Measurements from ENCODE around the gene PRPF6. TPM values are rescaled to one million over a fixed set of nuclear protein-coding genes. Genes with fewer than 3 reads are reported as not detected.

The PRPF6 gene
- total and polyA plus RNA-seq, 8 donors, result 49.8 to 85.4 (median 80.3) TPM

DNA sequence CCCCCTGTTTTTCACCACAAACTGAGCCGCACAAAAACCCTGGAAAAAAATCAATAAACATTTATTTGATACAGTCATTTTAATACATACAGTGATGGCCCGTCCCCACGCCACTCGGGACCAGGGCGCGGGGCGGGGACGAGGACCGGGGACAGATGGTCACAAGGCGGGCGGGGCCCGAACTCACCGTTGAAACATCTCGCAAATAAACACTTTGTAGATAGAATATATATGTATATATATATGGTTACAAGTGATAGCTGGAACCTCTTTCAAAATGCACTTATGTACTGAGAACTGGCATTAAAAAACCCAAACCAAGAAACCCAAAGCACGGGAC is 24.3 kb upstream of the PRPF6 start:
- TF ChIP-seq, protein P1, sequence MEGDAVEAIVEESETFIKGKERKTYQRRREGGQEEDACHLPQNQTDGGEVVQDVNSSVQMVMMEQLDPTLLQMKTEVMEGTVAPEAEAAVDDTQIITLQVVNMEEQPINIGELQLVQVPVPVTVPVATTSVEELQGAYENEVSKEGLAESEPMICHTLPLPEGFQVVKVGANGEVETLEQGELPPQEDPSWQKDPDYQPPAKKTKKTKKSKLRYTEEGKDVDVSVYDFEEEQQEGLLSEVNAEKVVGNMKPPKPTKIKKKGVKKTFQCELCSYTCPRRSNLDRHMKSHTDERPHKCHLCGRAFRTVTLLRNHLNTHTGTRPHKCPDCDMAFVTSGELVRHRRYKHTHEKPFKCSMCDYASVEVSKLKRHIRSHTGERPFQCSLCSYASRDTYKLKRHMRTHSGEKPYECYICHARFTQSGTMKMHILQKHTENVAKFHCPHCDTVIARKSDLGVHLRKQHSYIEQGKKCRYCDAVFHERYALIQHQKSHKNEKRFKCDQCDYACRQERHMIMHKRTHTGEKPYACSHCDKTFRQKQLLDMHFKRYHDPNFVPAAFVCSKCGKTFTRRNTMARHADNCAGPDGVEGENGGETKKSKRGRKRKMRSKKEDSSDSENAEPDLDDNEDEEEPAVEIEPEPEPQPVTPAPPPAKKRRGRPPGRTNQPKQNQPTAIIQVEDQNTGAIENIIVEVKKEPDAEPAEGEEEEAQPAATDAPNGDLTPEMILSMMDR (IDR thresholded peaks at IDR 0.05), result no peak
- H3K36me3 ChIP-seq, result peaks cover 0 to 33% of the 10 kb centered on the region in 2 donors
- H3K4me3 ChIP-seq, result peak overlapping the region; percentile 36 to 100
- no peaks in the 10 kb centered on the region for H3K9me3 ChIP-seq
- intact Hi-C loops (cut with DNase I), result no loop called here
- H3K4me1 ChIP-seq, result peaks cover 20 to 50% of the 10 kb centered on the region in 2 donors
- ATAC-seq (peak; percentile 1), DNase-seq (no peak)
- H3K27ac ChIP-seq, result peak overlapping the region; percentile 42 to 45
- H3K27me3 ChIP-seq, result no peaks in the 10 kb centered on the region

DNA sequence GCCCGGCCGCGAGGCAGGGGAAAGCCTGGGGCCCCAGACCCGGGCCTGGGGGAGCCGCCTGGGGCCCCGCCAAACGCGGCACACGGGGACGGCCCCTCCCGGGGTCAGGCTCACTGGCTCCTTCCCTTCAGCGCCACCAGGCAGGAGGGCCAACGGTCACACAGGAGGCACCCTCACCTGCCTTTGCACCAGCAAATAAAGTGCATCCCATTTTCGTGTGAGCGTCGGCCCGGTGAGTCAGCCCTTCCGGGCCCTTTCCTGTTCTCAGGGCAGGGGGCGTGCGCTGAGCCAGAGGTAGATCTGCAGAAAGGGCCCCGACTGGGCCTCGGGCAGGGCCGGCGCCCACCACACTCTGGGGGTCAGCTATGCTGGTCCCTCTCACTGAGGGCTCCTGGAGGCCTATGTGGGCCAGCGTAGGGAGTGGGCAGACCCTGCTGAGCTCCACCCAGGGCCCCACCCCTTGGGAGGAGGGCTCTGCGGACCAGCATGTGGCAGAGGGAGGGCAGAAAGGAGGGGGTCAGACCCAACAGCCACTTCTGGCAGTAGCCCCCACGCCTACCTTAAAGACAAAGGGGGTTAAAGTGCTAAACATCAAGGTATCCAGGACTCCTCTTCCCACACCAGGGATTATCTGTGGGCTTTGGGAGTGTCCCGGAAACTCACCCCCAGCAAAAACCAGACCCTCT is 23.8 kb upstream of the PRPF6 start:
- ATAC-seq (peak; percentile 57), DNase-seq (peak in 2 of 4 donors; percentile 65 to 86)
- peak overlapping the region; percentile 42 to 45 for H3K27ac ChIP-seq
- peaks cover 20 to 45% of the 10 kb centered on the region in 2 donors for H3K4me1 ChIP-seq
- H3K9me3 ChIP-seq, result no peaks in the 10 kb centered on the region
- H3K4me3 ChIP-seq, result peak overlapping the region; percentile 36 to 100
- H3K27me3 ChIP-seq, result no peaks in the 10 kb centered on the region
- peaks cover 0 to 35% of the 10 kb centered on the region in 2 donors for H3K36me3 ChIP-seq
- intact Hi-C loops (cut with DNase I), result no loop called here
- TF ChIP-seq, protein P1 (IDR thresholded peaks at IDR 0.05), result no peak

DNA sequence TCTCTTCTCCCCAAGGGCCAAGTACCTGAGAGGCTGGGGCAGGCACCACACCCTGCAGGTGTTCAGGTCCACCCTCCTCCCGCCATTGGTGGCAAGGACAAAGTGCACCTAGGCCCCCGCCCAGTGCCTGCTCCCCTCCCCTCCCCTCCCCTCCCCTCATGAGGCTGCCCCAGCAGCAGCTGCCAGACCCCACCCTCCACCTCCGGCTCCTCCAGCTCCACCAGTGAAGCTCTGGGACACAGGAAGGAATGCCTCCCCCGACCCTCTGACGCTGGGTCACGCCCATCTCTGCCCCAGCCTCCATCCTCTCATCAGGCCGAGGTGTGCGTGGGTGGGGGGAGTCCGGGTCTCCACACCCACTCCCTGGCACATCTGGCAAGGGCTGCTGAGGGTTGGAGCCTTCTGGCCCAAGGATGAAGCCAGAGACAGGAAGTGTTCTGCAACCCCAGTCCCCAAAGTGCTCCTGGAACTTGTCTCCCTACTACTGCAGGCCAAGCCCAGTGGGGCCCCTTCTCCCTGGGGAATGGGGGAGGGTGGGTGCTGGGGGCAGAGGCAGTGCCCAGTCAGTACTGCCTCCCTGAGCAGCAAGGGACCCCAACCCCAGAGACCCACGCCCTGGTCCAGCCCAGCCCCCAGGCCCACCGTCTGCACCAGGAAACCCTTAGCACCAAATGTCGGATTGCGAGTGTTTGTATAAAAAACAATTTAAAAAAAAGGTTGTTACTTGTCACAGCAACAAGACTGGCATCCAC is 23.1 kb upstream of the PRPF6 start:
- peaks cover 20 to 41% of the 10 kb centered on the region in 2 donors for H3K4me1 ChIP-seq
- H3K27me3 ChIP-seq, result no peaks in the 10 kb centered on the region
- TF ChIP-seq, protein P1 (IDR thresholded peaks at IDR 0.05), result no peak
- H3K9me3 ChIP-seq, result no peaks in the 10 kb centered on the region
- DNase-seq, result peak in 2 of 4 donors; percentile 33 to 73
- peaks cover 0 to 36% of the 10 kb centered on the region in 2 donors for H3K36me3 ChIP-seq
- peak; percentile 0 for ATAC-seq
- no peak overlapping the region for H3K4me3 ChIP-seq
- H3K27ac ChIP-seq, result peak overlapping the region; percentile 42 to 45
- intact Hi-C loops (cut with DNase I), result no loop called here

DNA sequence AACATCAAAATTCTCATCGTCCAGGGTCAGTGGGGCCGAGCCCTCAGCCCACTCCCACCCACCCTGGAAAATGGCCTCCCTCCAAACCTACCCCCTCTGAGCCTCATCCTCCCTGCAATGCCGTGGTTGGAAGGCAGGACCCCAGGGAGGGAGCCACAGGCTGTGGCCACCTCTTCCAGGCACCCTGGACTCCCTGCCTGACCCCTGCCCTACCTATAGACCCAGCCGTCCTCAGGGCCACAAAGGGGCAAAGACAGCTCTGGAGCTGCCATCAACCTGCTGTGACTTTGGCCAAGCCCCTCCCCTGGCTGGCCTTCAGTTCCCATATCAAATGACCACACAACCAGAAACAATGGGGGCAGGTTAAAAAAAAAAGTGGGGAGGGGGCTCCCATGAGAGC is 22.5 kb upstream of the PRPF6 start:
- TF ChIP-seq, protein P1 (IDR thresholded peaks at IDR 0.05), result no peak
- no peaks in the 10 kb centered on the region for H3K27me3 ChIP-seq
- ATAC-seq, result no peak
- peak in 1 of 4 donors; percentile 22 for DNase-seq
- H3K9me3 ChIP-seq, result no peaks in the 10 kb centered on the region
- peaks cover 20 to 41% of the 10 kb centered on the region in 2 donors for H3K4me1 ChIP-seq
- intact Hi-C loops (cut with DNase I), result no loop called here
- H3K27ac ChIP-seq, result no peak overlapping the region
- H3K4me3 ChIP-seq, result no peak overlapping the region
- H3K36me3 ChIP-seq, result peaks cover 0 to 42% of the 10 kb centered on the region in 2 donors
